MCF 10A (cell line): ENCODE results near the gene DNAH9. TPM values are rescaled to one million over a fixed set of nuclear protein-coding genes. Genes with fewer than 3 reads are reported as not detected.
A peak's percentile ranks its signal among the peaks of the same experiment; 100 is the strongest.

Source experiments
- BruUV-seq: library from RNA; stranded (reverse); fragments of 400-500 nt; replicated peaks from 2 replicates; lab custom pipeline; 2021; lab: Mats Ljungman, UMichigan
- CTCF ChIA-PET: fragments of 300-600 bp; sonication (Branson Sonifier 250); formaldehyde crosslinking; extraction: SDS; loops from one replicate; lab custom pipeline; 2021; ENCODE audit warnings: antibody characterized with exemption, inconsistent platforms; lab: Yijun Ruan, JAX
- POLR2A ChIA-PET: fragments of 300-600, 350-650 bp; sonication (Branson Sonifier 250); formaldehyde crosslinking; extraction: SDS; loops from one replicate; lab custom pipeline; 2020; ENCODE audit warnings: antibody characterized with exemption, inconsistent platforms; lab: Yijun Ruan, JAX
- DNase-seq: peaks from one replicate; pipeline ENCODE4 v3.0.0-alpha.2; 2018; ENCODE audit not compliant: unreplicated experiment
- H3K27ac Mint-ChIP-seq: one replicate; pipeline ENCODE4 v1.8.0; 2022; ENCODE audit warnings: mild to moderate bottlenecking, low read depth, mixed read lengths; ENCODE audit not compliant: unreplicated experiment
- H3K27me3 Mint-ChIP-seq: one replicate; pipeline ENCODE4 v1.8.0; 2022; ENCODE audit warnings: mixed read lengths; ENCODE audit not compliant: insufficient read depth, unreplicated experiment
- H3K36me3 Mint-ChIP-seq: one replicate; pipeline ENCODE4 v1.8.0; 2022; ENCODE audit warnings: mild to moderate bottlenecking, moderate library complexity, mixed read lengths; ENCODE audit not compliant: insufficient read depth, unreplicated experiment
- H3K4me1 Mint-ChIP-seq: one replicate; pipeline ENCODE4 v1.8.0; 2022; ENCODE audit warnings: mixed read lengths; ENCODE audit not compliant: insufficient read depth, unreplicated experiment
- H3K4me3 Mint-ChIP-seq: one replicate; pipeline ENCODE4 v1.8.0; 2022; ENCODE audit warnings: mild to moderate bottlenecking, moderate library complexity, mixed read lengths; ENCODE audit not compliant: unreplicated experiment
- H3K9me3 Mint-ChIP-seq: one replicate; pipeline ENCODE4 v1.8.0; 2022; ENCODE audit warnings: mixed read lengths; ENCODE audit not compliant: unreplicated experiment
- intact Hi-C: fragments of 100-400 bp; cut with micrococcal nuclease; formaldehyde crosslinking; loops from 2 replicates; pipeline ENCODE4 v1.14.1; 2022
- total RNA-seq: library from RNA; stranded (reverse); gene quantifications from 2 replicates; pipeline ENCODE4 v1.2.3, GENCODE V29; 2022
- TF ChIP-seq, protein P1 (sequence below): fragments of 200-600 bp; IDR thresholded peaks from one replicate; pipeline ENCODE4 v1.8.0; 2022; ENCODE audit warnings: antibody characterized with exemption, mild to moderate bottlenecking; ENCODE audit not compliant: unreplicated experiment

DNAH9 gene
- total RNA-seq, 1 experiment from 2014 or later: 0.44 TPM

DNA sequence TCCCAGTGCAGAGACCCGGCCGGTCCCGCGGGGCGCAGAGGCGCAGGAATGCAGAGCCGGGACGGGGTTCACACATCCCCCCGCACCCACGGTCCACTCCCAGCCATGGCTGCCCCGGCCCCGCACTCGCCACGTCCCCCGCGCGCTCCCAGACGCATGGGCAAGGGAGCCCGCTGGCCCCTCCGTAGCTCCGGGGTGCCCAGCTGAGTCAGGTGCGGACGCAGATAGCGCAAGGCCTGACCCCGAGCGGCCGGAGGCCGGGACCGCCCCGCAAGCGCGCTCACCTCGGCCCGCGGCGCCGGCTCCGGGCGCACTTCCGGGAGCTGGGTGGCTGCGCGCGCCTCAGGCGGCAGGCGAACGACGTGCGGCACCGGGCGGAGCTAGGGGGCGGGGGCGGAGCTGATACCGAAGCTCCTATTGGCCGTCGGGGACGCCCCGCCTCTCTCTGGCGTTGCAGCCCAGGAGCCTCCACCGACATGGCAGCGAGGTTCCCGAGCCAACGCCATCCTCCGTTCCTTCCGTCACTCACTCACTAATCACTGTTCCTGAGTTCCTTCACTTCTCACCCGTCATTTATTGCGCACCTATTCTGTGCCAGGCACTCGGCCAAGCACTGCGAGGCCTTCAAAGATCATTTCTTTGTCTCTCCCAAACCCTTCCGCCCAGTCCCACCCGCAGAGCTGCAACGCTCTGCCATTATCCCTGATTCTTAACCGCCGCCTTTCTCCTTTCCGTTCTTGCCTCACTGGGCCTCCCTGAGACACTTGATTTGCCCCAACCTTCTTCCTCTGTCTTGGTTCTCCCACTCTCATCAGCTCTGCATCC lies 399.1 kb downstream of the DNAH9 start, which contains the start of gene ZNF18:
Gene ZNF18 (minus strand): TSS at position 329 of the 825 bp plus-strand sequence. CDS start 4,646 bp downstream, outside the sequence.
- ChIA-PET CTCF (interaction anchor here (0.7 to 2.8 kb wide), 13 partner anchors 9 to 1122 kb away, joined by 3 to 7 read pairs (median 4); no protein-coding TSS in a partner anchor), POLR2A (interaction anchor here (0.5 to 6.5 kb wide), 42 partner anchors 10 to 1410 kb away, joined by 3 to 184 read pairs (median 4); partner anchors contain the start of genes ADPRM, ELAC2, MAP2K4 and SCO1)
- Mint-ChIP-seq H3K9me3 (peaks cover 6% of the 10 kb centered on the region), H3K36me3 (peaks cover 10% of the 10 kb centered on the region), H3K4me1 (peaks cover 8% of the 10 kb centered on the region), H3K27me3 (no peaks in the 10 kb centered on the region), H3K4me3 (peak within 1 kb of the TSS; percentile 82), H3K27ac (peak within 1 kb of the TSS; percentile 92)
- intact Hi-C loops: no loop called here
- BruUV-seq: TSS peak; percentile 55
- TF ChIP-seq, protein P1, sequence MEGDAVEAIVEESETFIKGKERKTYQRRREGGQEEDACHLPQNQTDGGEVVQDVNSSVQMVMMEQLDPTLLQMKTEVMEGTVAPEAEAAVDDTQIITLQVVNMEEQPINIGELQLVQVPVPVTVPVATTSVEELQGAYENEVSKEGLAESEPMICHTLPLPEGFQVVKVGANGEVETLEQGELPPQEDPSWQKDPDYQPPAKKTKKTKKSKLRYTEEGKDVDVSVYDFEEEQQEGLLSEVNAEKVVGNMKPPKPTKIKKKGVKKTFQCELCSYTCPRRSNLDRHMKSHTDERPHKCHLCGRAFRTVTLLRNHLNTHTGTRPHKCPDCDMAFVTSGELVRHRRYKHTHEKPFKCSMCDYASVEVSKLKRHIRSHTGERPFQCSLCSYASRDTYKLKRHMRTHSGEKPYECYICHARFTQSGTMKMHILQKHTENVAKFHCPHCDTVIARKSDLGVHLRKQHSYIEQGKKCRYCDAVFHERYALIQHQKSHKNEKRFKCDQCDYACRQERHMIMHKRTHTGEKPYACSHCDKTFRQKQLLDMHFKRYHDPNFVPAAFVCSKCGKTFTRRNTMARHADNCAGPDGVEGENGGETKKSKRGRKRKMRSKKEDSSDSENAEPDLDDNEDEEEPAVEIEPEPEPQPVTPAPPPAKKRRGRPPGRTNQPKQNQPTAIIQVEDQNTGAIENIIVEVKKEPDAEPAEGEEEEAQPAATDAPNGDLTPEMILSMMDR: no peak
- peak; percentile 91 for DNase-seq

DNA sequence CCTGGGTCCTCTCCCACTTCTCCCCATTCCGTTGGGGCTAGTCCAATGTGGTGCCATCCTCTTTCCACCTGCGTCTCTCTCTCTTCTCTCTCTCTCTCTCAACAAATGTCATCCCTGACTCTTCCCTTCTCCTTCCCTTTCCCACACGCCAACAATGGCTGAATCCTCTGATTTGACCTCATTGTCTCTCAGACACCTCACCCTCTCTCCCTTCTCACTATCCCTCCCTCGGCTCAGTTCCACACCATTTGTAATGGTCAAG lies 399.6 kb downstream of the DNAH9 start:
- peaks cover 6% of the 10 kb centered on the region for H3K9me3 Mint-ChIP-seq
- no peak for DNase-seq
- TF ChIP-seq, protein P1: no peak
- peak overlapping the region; percentile 92 for H3K27ac Mint-ChIP-seq
- intact Hi-C loops: no loop called here
- no peaks in the 10 kb centered on the region for H3K27me3 Mint-ChIP-seq
- BruUV-seq: no TSS peak
- peak overlapping the region; percentile 82 for H3K4me3 Mint-ChIP-seq
- peaks cover 8% of the 10 kb centered on the region for H3K4me1 Mint-ChIP-seq
- peaks cover 6% of the 10 kb centered on the region for H3K36me3 Mint-ChIP-seq
- POLR2A ChIA-PET: interaction anchor here (0.5 to 6.5 kb wide), 23 partner anchors 9 to 1301 kb away, joined by 3 to 184 read pairs (median 8); partner anchors contain the start of genes ADPRM, ELAC2, MAP2K4 and SCO1
- CTCF ChIA-PET: interaction anchor here (1.0 to 2.8 kb wide), 6 partner anchors 11 to 1123 kb away, joined by 3 to 7 read pairs (median 4); no protein-coding TSS in a partner anchor

DNA sequence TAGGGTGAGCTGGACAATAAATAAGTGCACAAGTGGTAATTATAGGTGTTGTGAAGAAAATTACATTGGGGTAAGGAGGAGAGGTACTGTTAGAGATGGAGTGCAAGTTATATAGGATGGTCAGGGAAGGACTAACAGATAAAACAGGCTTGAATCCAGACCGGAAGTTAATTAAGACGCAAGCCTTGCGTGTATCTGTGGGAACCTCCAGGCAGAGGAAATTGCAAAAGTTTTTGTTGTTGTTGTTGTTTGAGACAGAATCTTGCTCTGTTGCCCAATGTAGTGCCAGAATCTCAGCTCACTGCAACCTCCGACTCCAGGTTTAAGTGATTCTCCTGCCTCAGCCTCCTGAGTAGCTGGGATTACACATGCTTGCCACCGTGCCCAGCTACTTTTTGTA lies 401.4 kb downstream of the DNAH9 start:
- BruUV-seq: no TSS peak
- ChIA-PET CTCF (interaction anchor here (0.6 to 2.8 kb wide), 3 partner anchors 14 to 1353 kb away, joined by 3 to 7 read pairs (median 3); no protein-coding TSS in a partner anchor), POLR2A (interaction anchor here (1.1 to 6.5 kb wide), 3 partner anchors 23 to 39 kb away, joined by 3 to 184 read pairs (median 60); partner anchors contain the start of gene MAP2K4)
- no peaks in the 10 kb centered on the region for H3K27me3 Mint-ChIP-seq
- H3K4me1 Mint-ChIP-seq: peaks cover 8% of the 10 kb centered on the region
- TF ChIP-seq, protein P1: no peak
- intact Hi-C loops: no loop called here
- peak; percentile 43 for DNase-seq
- H3K4me3 Mint-ChIP-seq: no peak overlapping the region
- no peak overlapping the region for H3K27ac Mint-ChIP-seq
- H3K36me3 Mint-ChIP-seq: peaks cover 6% of the 10 kb centered on the region
- peaks cover 6% of the 10 kb centered on the region for H3K9me3 Mint-ChIP-seq

DNA sequence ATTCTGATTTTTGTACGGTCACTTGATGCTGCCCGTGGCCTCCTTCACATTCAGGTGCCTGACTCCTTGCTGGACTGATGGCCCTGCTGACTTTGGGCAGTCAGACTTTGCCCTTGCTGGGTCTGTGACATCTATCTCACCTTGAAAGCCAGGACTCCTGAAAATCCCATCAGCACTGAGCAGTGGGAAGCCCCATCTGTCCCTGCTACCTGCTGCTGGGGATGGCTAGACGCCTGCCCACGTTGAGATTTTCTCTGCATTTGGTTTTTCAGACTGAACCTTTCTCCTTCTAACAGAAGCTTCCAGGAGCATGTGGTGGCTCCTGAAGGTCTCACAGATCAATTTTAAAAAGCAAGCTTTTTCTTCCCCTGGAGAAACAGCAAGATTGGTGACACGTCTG lies 409.2 kb downstream of the DNAH9 start:
- ChIA-PET CTCF (no interaction called here), POLR2A (interaction anchor here (2.2 kb wide), 1 partner anchor 10 kb away, joined by 17 read pairs; the partner anchor contains the start of gene ZNF18)
- no peaks in the 10 kb centered on the region for H3K9me3 Mint-ChIP-seq
- DNase-seq: no peak
- TF ChIP-seq, protein P1: no peak
- no peaks in the 10 kb centered on the region for H3K27me3 Mint-ChIP-seq
- intact Hi-C loops: no loop called here
- peaks cover 5% of the 10 kb centered on the region for H3K4me1 Mint-ChIP-seq
- no TSS peak for BruUV-seq
- H3K4me3 Mint-ChIP-seq: no peak overlapping the region
- no peak overlapping the region for H3K27ac Mint-ChIP-seq
- H3K36me3 Mint-ChIP-seq: no peaks in the 10 kb centered on the region
